RKO (cell line): ENCODE results near the gene ST6GALNAC2.
"Not testable (repeated sequence)": the region's sequence is repeated elsewhere in the genome, so short reads cannot be mapped to it uniquely, and the experiment has no call there.

Experiments used
- DNase-seq: peaks from one replicate; pipeline ENCODE4 v3.0.0-alpha.2; 2016; ENCODE audit warnings: low spot score

ST6GALNAC2 gene

GRCh38 chr17:76539631-76540271 is 45.9 kb downstream of the ST6GALNAC2 start, which contains the start of gene PRCD:
TSS of gene PRCD (plus strand) at chr17:76540044. CDS start at chr17:76540142, 98 bp downstream.
- DNase-seq = no peak

GRCh38 chr17:76538941-76539570 is 46.6 kb downstream of the ST6GALNAC2 start:
- DNase-seq = no peak

GRCh38 chr17:76538281-76538931 is 47.3 kb downstream of the ST6GALNAC2 start:
- DNase-seq = no peak

GRCh38 chr17:76537578-76538280 is 47.9 kb downstream of the ST6GALNAC2 start, which contains the start of gene CYGB:
TSS of gene CYGB (minus strand) at chr17:76537709. CDS start at chr17:76537542, 167 bp downstream.
- DNase-seq = no peak

GRCh38 chr17:76537288-76537577 is 48.4 kb downstream of the ST6GALNAC2 start:
- DNase-seq = no peak

GRCh38 chr17:76536511-76537287 is 49.0 kb downstream of the ST6GALNAC2 start:
- no peak for DNase-seq

GRCh38 chr17:76535788-76536510 is 49.7 kb downstream of the ST6GALNAC2 start:
- no peak for DNase-seq

GRCh38 chr17:76534831-76535732 is 50.6 kb downstream of the ST6GALNAC2 start:
- DNase-seq = no peak

GRCh38 chr17:76533640-76534359 is 51.9 kb downstream of the ST6GALNAC2 start:
- not testable (repeated sequence) for DNase-seq

GRCh38 chr17:76532072-76532651 is 53.5 kb downstream of the ST6GALNAC2 start:
- DNase-seq = no peak

GRCh38 chr17:76531486-76532038 is 54.1 kb downstream of the ST6GALNAC2 start:
- DNase-seq = no peak

GRCh38 chr17:76530811-76531485 is 54.7 kb downstream of the ST6GALNAC2 start:
- DNase-seq = no peak

- no peak for DNase-seq
These were observed 55.5 kb downstream of the ST6GALNAC2 start for GRCh38 chr17:76530095-76530723.

GRCh38 chr17:76529224-76530094 is 56.2 kb downstream of the ST6GALNAC2 start:
- DNase-seq = no peak

- no peak for DNase-seq
These were observed 57.0 kb downstream of the ST6GALNAC2 start for GRCh38 chr17:76528528-76529223.

- no peak for DNase-seq
These were observed 57.5 kb downstream of the ST6GALNAC2 start for GRCh38 chr17:76528156-76528527.
